Stomach smooth muscle (tissue), 2 donors: ENCODE results near the gene RYK.
A peak's percentile ranks its signal among the peaks of the same experiment; 100 is the strongest.

Experiments used
- H3K27ac ChIP-seq: one replicate; pipeline ENCODE4 v1.7.0; 2013; ENCODE audit warnings: mild to moderate bottlenecking, low read length, inconsistent platforms
- H3K27me3 ChIP-seq, 2 donors: one replicate each; pipeline ENCODE4 v1.7.0; 2013; ENCODE audit warnings: low read length in 2 of 2; ENCODE audit not compliant: insufficient read depth in 2 of 2, control insufficient read depth in 1 of 2
- H3K36me3 ChIP-seq, 2 donors: one replicate each; pipeline ENCODE4 v1.7.0; 2013; ENCODE audit warnings: low read length in 2 of 2; ENCODE audit not compliant: control insufficient read depth in 2 of 2, insufficient read depth in 2 of 2
- H3K4me1 ChIP-seq: one replicate; pipeline ENCODE4 v1.7.0; 2013; ENCODE audit warnings: low read length; ENCODE audit not compliant: control insufficient read depth, insufficient read depth
- H3K4me3 ChIP-seq, 2 donors: one replicate each; pipeline ENCODE4 v1.7.0; 2013; ENCODE audit warnings: low read length in 2 of 2
- H3K9ac ChIP-seq, 2 donors: one replicate each; pipeline ENCODE4 v1.7.0; 2013; ENCODE audit warnings: low read length in 2 of 2, mild to moderate bottlenecking in 1 of 2
- H3K9me3 ChIP-seq, 2 donors: one replicate each; pipeline ENCODE4 v1.7.0; 2013; ENCODE audit warnings: low read length in 2 of 2; ENCODE audit not compliant: control insufficient read depth in 2 of 2
- donor health status: healthy.
- donor health status: Pancreatic carcinoma.

The RYK gene

DNA sequence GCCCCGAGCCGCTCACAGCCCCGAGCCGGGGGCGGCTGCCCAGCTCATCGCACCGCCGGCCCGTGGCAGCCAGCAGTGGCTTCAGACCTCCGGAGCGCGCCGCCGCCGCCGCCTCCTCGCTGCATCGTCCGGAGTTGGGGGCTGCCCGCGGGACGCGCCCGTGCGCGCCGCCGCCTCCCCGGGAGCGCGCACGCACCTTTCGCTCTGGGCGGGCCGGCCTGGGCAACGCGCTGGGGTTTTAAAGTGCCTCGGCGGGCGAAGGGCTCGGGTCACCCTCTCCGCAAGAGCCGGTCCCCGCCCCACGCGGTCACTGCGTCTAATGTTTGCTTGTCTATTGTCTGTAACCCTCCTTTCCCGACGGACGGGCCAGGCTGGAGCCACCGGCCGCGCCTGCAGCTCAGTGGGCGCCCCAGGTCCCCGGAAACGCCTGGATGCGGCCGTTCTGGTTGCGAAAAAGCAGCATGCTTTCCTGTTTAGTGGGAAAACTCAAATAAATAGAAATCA is at the start of gene RYK:
TSS of gene RYK (minus strand) at position 143 of the 504 bp plus-strand sequence. CDS start 205 bp downstream, outside the sequence.
- no peaks in the 10 kb centered on the region for H3K36me3 ChIP-seq
- no peaks in the 10 kb centered on the region for H3K27me3 ChIP-seq
- no peaks in the 10 kb centered on the region for H3K9me3 ChIP-seq
- H3K27ac ChIP-seq: peak within 1 kb of the TSS; percentile 79
- H3K4me1 ChIP-seq: peaks cover 32% of the 10 kb centered on the region
- H3K9ac ChIP-seq: peak within 1 kb of the TSS; percentile 76 to 86
- H3K4me3 ChIP-seq: peak within 1 kb of the TSS; percentile 82 to 85

DNA sequence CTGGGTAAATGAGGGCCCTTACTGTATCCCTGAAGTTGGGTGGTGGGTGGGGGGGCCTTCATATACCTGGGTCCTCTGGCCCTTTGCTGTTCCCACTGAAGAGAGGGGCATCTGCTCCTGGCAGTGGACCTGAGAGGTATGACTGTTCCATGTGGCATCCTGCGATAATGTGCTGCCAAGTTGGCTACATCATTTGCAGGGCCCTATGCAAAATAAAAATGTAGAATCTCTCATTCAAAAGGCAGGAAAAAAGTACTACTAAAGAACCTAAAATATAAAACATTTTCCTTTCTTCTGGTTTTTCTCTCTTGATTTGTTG is 49.2 kb upstream of the RYK start:
- Histone ChIP-seq H3K4me3 (no peak overlapping the region), H3K36me3 (no peaks in the 10 kb centered on the region), H3K4me1 (peaks cover 4% of the 10 kb centered on the region), H3K9ac (no peak overlapping the region), H3K27ac (no peak overlapping the region), H3K27me3 (no peaks in the 10 kb centered on the region), H3K9me3 (no peaks in the 10 kb centered on the region)

DNA sequence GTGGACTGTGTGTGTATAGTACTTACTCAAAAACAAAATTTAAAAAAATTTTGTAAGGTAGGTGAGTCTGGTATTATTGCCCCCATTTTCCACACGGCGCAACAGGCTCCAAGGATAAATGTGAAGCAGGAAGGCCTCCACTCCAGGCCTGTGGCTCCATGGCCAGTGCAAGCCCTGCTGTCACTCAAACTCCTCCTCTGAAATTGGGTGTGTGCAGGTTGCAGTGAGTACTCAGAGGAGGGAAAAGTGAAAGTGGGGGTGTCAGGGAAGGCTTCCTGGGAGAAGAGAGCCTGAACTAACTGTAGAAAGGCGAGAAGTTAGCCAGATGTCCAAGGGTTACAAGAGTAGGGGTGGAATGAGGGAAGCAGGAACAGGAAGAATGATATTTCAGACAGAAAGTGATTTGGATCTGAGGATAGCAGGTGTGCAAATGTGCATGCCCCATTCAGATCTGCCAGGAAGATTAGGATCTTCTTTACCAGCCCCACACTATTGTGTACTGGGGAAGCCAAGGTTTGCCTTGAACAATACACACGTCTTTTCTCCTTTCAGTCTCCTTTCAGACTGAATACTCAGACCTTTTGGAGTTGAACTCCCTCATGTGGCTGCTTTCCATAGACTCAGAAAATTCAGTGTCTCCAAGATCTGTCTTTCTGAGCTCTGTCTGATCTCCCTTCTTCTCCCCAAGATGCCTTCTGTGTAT is 48.7 kb upstream of the RYK start:
- no peaks in the 10 kb centered on the region for H3K27me3 ChIP-seq
- H3K9me3 ChIP-seq: no peaks in the 10 kb centered on the region
- no peak overlapping the region for H3K9ac ChIP-seq
- no peak overlapping the region for H3K4me3 ChIP-seq
- H3K27ac ChIP-seq: no peak overlapping the region
- no peaks in the 10 kb centered on the region for H3K36me3 ChIP-seq
- H3K4me1 ChIP-seq: peaks cover 4% of the 10 kb centered on the region

GRCh38 chr3:134298249-134298648 is 47.6 kb upstream of the RYK start:
- H3K9ac ChIP-seq: no peak overlapping the region
- H3K27me3 ChIP-seq: no peaks in the 10 kb centered on the region
- H3K36me3 ChIP-seq: no peaks in the 10 kb centered on the region
- H3K4me1 ChIP-seq: peaks cover 4% of the 10 kb centered on the region
- no peak overlapping the region for H3K27ac ChIP-seq
- H3K9me3 ChIP-seq: no peaks in the 10 kb centered on the region
- H3K4me3 ChIP-seq: no peak overlapping the region

GRCh38 chr3:134296616-134297015 is 46.0 kb upstream of the RYK start:
- H3K9ac ChIP-seq: no peak overlapping the region
- no peak overlapping the region for H3K4me3 ChIP-seq
- H3K4me1 ChIP-seq: peaks cover 4% of the 10 kb centered on the region
- H3K9me3 ChIP-seq: no peaks in the 10 kb centered on the region
- H3K27me3 ChIP-seq: no peaks in the 10 kb centered on the region
- H3K27ac ChIP-seq: no peak overlapping the region
- no peaks in the 10 kb centered on the region for H3K36me3 ChIP-seq

DNA sequence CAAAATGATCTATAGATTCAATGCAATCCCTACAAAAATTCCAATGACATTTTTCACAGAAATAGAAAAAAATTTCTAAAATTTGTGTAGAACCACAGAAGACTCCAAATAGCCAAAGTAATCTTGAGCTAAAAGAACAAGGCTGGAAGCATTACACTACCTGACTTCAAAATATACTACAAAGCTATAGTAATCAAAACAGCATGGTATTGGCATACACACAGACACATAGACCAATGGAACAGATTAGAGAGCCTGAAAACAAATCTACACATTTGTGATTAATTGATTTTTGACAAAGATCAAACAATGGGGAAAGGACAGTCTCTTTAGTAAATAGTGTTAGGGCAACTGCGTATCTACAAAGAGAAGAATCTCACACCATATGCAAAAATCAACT is 45.3 kb upstream of the RYK start:
- peaks cover 11% of the 10 kb centered on the region for H3K4me1 ChIP-seq
- H3K9ac ChIP-seq: no peak overlapping the region
- no peak overlapping the region for H3K4me3 ChIP-seq
- no peaks in the 10 kb centered on the region for H3K36me3 ChIP-seq
- no peaks in the 10 kb centered on the region for H3K27me3 ChIP-seq
- no peak overlapping the region for H3K27ac ChIP-seq
- H3K9me3 ChIP-seq: no peaks in the 10 kb centered on the region

DNA sequence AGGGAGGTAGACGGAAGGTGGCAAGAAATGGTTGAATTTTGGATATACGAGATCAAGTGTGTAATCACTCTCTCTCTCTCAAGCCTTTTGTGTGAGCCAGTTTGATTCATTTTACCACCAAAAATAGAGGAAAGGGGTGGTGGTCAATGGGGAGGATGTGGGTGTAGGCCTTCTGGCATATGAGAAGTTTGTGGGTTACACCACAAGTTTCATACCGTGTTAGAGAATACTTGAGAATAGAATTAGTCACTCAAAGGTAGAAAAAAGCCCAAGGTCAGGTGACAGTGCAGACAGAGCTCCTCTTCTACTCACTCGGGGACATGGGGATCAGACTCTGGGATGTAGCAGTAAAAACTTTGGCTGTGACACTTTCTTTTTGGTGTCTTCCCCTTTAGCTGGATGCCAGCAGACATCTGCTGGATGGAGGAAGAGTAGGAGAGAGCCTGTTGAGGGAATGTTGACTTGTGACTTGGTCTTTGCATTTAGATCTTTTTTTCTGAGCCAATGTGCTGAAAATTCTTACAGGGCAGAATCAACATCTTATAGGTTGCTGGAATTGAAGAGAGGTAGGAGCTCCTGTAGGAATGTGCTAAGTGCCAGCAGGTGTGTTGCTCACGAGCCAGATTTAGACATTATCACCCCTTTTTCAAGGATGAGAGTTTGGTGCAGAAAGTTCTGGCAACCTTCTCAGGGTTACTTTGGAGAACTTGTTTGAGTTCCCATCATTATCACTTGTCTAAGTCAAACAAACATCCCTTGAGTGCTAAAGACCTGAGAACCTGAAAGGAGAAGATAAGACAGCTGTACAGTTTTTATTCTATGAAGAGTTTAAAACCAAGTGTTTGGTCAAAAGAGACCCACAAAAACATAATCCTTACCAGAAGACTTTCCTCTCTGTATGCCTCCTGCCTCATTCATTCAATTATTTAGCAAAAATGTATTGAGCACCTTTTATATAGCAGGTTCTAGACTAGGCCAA is 43.9 kb upstream of the RYK start:
- Histone ChIP-seq H3K36me3 (no peaks in the 10 kb centered on the region), H3K27ac (no peak overlapping the region), H3K4me3 (no peak overlapping the region), H3K4me1 (peaks cover 14% of the 10 kb centered on the region), H3K9ac (no peak overlapping the region), H3K9me3 (no peaks in the 10 kb centered on the region), H3K27me3 (no peaks in the 10 kb centered on the region)

DNA sequence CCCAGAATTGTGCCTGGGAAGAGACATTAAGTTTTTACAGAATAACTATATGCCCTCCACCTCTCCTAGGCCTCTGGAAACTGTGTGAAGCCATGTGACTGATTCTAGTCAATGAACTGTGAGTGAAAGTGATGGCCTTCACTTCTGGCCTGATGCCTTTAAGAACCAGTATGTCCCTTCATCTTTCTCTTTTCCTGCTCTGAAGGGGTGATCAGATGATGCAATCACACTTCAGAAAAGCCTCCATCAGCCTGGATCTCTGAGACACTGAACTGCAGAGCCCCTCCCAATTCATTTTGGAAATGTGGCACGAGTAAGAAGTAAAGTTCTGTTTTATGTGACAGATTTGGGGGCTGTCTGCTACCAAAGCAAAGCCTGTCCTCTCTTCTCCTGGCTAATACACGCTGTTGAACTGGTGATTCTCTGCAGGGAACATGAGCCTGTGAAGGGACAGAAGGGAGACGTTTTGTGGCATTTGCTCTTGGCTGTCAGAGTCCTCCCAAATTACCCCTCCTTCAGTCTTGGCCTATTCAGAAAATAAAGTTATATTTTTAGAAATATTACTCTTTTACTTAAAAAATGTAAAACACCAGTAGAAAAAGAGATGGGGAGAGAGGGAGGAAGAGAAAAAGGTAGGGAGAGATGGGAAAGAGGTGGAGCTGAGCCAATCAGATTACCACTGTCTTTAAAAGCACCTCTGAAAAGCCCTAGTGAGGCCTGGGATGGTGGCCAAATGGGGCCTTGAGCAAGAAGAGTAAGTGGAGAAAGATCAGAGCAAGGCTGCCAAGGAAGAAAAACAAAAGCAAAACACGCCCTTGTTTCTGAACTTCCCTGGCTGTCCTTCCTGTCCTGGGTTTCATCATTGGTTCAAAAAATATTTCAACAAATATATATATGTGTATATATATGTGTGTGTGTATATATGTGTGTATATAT is 40.9 kb upstream of the RYK start:
- no peaks in the 10 kb centered on the region for H3K27me3 ChIP-seq
- H3K4me1 ChIP-seq: peaks cover 13% of the 10 kb centered on the region
- H3K9me3 ChIP-seq: no peaks in the 10 kb centered on the region
- H3K4me3 ChIP-seq: peak overlapping the region in 1 of 2 donors; percentile 35
- no peaks in the 10 kb centered on the region for H3K36me3 ChIP-seq
- H3K9ac ChIP-seq: peak overlapping the region in 1 of 2 donors; percentile 47
- H3K27ac ChIP-seq: peak overlapping the region; percentile 83

DNA sequence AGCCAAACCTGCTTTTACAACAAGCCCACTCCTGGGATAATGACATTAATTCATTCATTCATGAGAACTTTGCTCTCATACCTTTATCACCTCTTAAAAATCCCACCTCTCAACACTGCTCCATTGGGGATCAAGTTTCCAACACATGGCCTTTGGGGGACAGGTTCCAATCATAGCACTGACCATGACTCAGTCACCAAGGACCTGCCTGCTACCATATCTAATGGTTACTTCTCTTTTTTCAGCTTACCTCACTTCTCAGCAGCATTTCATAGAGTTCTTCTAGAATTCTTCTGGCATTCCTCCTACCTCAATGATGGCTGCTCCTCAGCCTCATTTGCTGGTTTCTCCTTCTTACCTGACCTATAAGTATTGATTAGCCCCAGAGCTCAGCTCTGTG is 36.9 kb upstream of the RYK start:
- Histone ChIP-seq H3K9me3 (no peaks in the 10 kb centered on the region), H3K4me1 (peaks cover 13% of the 10 kb centered on the region), H3K4me3 (no peak overlapping the region), H3K36me3 (no peaks in the 10 kb centered on the region), H3K9ac (no peak overlapping the region), H3K27me3 (no peaks in the 10 kb centered on the region), H3K27ac (no peak overlapping the region)

GRCh38 chr3:134284438-134284837 is 33.8 kb upstream of the RYK start:
- no peak overlapping the region for H3K27ac ChIP-seq
- H3K4me3 ChIP-seq: no peak overlapping the region
- H3K9ac ChIP-seq: no peak overlapping the region
- H3K27me3 ChIP-seq: no peaks in the 10 kb centered on the region
- H3K9me3 ChIP-seq: no peaks in the 10 kb centered on the region
- peaks cover 3% of the 10 kb centered on the region for H3K4me1 ChIP-seq
- no peaks in the 10 kb centered on the region for H3K36me3 ChIP-seq
